Panc1 (cell line): Measurements from ENCODE around the gene RANBP3L.

Experiments
- CTCF ChIP-seq: fragments of 450-650 bp; IDR thresholded peaks from 2 replicates; pipeline ENCODE4 v1.5.1; 2017; ENCODE audit warnings: mild to moderate bottlenecking
- POLR2AphosphoS5 ChIP-seq: IDR thresholded peaks from 2 replicates; pipeline ENCODE4 v1.6.1; 2012; ENCODE audit warnings: mild to moderate bottlenecking, low read depth, low read length, moderate library complexity

DNA sequence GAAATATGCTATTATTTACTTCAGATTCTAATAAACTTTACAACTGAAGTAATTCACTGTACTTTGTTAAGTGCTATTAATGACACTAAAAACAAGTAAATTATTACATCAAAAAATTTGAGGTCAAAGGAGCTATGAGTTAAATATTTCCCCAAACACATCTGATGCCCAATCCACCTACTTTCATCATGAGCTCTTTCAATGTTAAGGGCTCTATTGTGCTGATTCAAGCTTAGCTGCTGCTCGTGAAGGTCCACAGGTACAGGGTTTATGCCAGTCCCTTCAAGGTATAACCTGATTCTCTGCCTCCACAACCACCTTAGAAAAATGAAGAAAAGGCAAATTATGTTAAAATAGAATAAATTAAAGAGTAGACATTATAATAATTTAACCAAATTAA is 84.1 kb downstream of the RANBP3L start:
- TF ChIP-seq CTCF, result no peak
- no peak for TF ChIP-seq POLR2AphosphoS5
